Measurements from ENCODE around the gene ZNF275. TPM values are rescaled to one million over a fixed set of nuclear protein-coding genes. Genes with fewer than 3 reads are reported as not detected.
"Not testable (repeated sequence)": the region's sequence is repeated elsewhere in the genome, so short reads cannot be mapped to it uniquely, and the experiment has no call there.

ZNF275 gene, protein sequence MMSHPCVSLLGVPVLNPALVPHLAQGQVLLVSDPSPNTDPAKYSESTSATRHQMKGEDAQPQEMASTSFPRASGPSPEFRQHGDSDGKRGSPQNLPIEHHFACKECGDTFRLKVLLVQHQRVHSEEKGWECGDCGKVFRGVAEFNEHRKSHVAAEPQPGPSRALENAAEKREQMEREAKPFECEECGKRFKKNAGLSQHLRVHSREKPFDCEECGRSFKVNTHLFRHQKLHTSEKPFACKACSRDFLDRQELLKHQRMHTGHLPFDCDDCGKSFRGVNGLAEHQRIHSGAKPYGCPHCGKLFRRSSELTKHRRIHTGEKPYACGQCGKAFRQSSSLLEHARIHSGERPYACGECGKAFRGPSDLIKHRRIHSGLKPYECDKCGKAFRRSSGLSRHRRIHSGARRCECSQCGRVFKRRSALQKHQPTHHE
- total RNA-seq = 10 to 100 TPM; 13.2 to 15.1 TPM

DNA sequence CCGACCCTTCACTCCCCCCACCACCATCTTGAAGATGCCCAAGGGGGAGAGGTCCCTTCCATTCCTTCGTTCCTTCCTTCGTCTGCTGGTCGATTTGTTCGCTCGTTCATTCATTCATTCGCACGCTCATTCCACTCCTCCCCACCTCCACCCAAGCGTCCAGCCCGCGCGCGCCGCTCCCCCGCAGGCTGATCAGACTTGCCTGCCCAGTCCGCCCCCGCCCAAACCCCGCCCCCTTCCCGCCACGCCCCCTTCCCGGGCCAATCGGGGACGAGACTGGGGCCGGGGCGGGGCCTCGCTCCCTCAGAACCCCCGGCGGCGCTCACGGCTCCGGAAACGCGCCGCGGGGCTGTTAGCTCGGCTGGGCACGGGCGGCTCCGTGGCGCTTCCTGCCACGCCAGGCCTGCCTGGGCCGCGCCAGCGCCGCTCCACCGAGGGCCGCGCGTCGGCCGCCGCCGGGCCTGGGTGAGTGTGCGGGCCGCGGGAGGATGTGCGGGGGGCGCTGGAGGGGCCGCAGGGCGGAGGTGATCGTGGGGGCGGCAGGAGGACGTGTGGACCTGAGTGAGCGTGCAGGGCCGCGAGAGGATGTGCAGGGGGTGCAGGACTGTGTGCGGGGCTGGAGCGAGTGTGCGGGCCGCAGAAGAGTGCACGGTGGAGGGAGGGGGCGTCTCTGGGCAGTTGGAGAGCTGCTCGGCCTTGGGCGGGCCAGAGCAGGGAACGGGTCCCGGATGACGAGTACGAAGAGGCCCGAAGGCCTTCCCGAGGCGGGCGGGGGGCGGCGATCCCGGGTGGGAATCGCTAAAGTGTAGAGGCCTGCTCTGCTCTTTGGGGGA is at the start of gene ZNF275:
Gene ZNF275 (plus strand): TSS at position 333 of the 833 bp plus-strand sequence. CDS start 2,527 bp downstream, outside the sequence.
- H3K4me3 Mint-ChIP-seq = peak within 1 kb of the TSS; percentile 92
- peak within 1 kb of the TSS in 1 of 2 donors; percentile 56 for H3K27ac Mint-ChIP-seq
- no peaks in the 10 kb centered on the region for H3K9me3 Mint-ChIP-seq
- peaks cover 18 to 23% of the 10 kb centered on the region in 2 donors for H3K4me1 Mint-ChIP-seq (ENCODE audit: low read depth in 2 of 2)
- peak; percentile 98 to 100 for ATAC-seq
- no peaks in the 10 kb centered on the region for H3K36me3 Mint-ChIP-seq
- H3K27me3 Mint-ChIP-seq = peaks cover 2 to 5% of the 10 kb centered on the region in 2 donors
- DNase-seq (ENCODE audit: low spot score) = peak; percentile 87

DNA sequence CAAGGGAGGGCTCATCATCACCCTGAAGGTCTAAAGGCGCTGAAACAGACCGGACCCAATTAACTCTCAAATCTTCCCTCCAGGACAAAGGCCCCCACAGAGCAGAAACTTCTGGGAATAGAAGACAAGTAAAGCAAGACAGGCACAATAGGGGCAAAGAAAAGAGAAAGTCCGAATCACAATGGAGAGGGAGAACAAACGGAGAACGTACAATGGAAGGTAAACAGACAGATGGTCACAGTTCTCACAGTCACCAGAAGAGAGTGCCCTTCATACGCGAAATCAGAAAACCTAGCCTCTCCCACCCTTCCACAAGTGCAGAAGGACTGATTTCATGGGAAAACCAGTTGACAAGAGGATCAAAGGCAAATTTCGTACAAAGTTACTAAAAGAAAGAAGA is 48.3 kb upstream of the ZNF275 start:
- not testable (repeated sequence) for DNase-seq (ENCODE audit: low spot score); H3K27me3 Mint-ChIP-seq; H3K4me1 Mint-ChIP-seq (ENCODE audit: low read depth in 2 of 2); H3K4me3 Mint-ChIP-seq; H3K36me3 Mint-ChIP-seq; H3K9me3 Mint-ChIP-seq; H3K27ac Mint-ChIP-seq; ATAC-seq

DNA sequence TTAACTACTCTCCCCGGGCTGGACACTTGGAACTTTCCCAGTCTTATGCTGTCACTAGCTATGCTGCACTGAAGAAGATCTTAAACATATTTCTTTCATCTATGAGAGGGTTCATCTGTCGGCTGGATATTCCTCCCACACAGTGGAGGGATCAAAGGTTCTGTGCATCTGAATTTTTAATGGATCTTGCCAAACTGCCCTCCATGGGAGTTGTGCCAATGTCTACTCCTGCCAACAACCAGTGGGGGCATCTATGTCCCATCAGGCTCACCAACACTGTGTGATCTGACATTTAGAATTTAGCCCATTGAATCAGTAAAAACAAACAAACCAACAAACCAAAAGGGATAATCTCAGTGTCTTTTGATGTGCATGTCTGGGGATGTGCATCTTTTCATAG is 45.1 kb upstream of the ZNF275 start:
- H3K27me3 Mint-ChIP-seq; H3K4me1 Mint-ChIP-seq (ENCODE audit: low read depth in 2 of 2); H3K36me3 Mint-ChIP-seq; H3K9me3 Mint-ChIP-seq; ATAC-seq; DNase-seq (ENCODE audit: low spot score); H3K27ac Mint-ChIP-seq; H3K4me3 Mint-ChIP-seq: not testable (repeated sequence)

DNA sequence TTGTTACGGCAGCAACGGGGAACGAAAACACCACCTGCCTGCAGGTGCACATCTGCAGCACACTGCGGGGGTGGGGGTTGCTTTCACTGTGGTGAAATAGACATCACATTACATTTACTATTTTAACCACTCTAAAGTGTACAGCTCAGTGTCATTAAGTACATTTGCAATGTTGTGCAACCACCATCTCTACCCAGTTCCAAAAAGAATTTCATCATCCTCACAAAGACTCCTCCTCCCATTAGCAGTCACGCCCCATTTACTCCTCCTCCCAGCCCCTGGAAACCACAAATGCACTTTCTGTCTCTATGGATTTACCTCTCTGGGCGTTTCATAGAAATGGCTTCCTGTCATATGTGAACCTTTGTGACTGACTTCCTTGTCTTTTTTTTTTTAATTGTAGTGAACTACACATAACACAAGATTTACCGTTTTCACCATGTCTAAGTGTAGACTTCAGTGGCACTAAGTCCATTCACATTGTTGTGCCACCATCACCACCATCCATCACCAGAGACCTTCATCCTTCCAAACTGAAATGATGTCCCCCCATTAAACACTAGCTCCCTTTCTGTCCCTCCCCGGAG is 40.4 kb upstream of the ZNF275 start:
- not testable (repeated sequence) for H3K36me3 Mint-ChIP-seq; H3K4me1 Mint-ChIP-seq (ENCODE audit: low read depth in 2 of 2); H3K4me3 Mint-ChIP-seq; H3K9me3 Mint-ChIP-seq; H3K27ac Mint-ChIP-seq; ATAC-seq
- H3K27me3 Mint-ChIP-seq = peaks cover 11 to 16% of the 10 kb centered on the region in 2 donors
- peak; percentile 29 for DNase-seq (ENCODE audit: low spot score)

DNA sequence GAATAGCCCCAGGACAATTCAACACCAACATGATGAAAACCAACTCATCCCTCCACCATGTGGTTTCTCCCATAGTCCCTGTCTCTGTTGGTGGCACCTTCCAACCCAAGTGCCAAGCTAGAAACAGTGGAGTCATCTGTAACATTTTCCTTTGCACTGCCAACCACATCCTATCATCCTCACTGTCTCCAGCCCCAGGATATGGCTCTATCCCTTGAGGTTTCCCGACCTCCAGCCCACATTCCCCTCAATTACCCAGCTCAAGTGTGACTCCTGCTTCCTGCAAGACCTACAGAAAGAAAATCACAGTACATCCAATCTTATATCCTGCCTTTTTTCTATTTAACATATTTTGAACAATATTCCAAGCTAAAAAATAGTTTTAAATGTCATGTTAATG is 36.6 kb upstream of the ZNF275 start:
- DNase-seq (ENCODE audit: low spot score) (peak; percentile 28), ATAC-seq (no peak)
- Mint-ChIP-seq H3K27ac (no peak overlapping the region), H3K4me1 (ENCODE audit: low read depth in 2 of 2) (no peaks in the 10 kb centered on the region), H3K27me3 (peaks cover 25 to 28% of the 10 kb centered on the region in 2 donors), H3K9me3 (no peaks in the 10 kb centered on the region), H3K4me3 (no peak overlapping the region), H3K36me3 (no peaks in the 10 kb centered on the region)

DNA sequence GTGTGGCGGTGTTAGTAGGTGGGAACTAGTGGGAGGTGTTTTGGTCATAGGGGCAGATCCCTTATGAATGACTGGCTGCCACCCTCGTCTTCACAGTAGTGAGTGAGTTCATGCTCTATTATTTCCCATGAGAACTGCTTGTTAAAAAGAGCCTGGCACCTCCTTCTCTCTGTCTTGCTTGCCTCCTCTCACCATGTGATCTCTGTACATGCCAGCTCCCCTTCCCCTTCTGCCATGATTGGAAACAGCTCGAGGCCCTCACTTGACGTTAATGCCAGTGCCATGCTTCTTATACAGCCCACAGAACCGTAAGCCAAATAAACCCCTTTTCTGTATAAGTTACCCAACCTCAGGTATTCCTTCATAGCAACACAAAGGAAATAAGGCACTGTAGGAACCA is 34.1 kb upstream of the ZNF275 start:
- Mint-ChIP-seq H3K9me3 (no peaks in the 10 kb centered on the region), H3K4me1 (ENCODE audit: low read depth in 2 of 2) (no peaks in the 10 kb centered on the region), H3K27ac (no peak overlapping the region), H3K36me3 (no peaks in the 10 kb centered on the region), H3K27me3 (peaks cover 38 to 40% of the 10 kb centered on the region in 2 donors), H3K4me3 (no peak overlapping the region)
- ATAC-seq = no peak
- peak; percentile 18 for DNase-seq (ENCODE audit: low spot score)

DNA sequence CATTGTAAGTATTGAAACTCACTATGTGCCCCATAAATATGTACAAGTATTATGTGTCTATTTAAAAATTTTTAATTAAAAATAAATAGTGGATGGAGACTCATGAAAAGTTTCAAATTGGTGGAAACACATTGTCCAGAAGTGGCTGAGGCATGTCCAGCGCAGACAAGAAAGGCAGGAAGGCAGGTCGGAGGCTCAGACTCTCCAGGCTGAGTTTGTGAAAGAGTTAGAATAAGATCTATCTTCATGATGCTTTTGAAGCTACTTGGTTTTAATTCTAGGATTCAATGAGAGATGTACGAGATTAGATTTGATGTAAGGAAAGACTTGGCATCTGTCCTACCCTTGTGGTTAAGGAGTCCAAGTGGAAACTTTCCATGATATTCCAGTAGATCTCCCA is 32.2 kb upstream of the ZNF275 start:
- DNase-seq (ENCODE audit: low spot score) (no peak), ATAC-seq (no peak)
- Mint-ChIP-seq H3K9me3 (no peaks in the 10 kb centered on the region), H3K36me3 (no peaks in the 10 kb centered on the region), H3K4me3 (no peak overlapping the region), H3K27me3 (peaks cover 36 to 42% of the 10 kb centered on the region in 2 donors), H3K4me1 (ENCODE audit: low read depth in 2 of 2) (no peaks in the 10 kb centered on the region), H3K27ac (no peak overlapping the region)

DNA sequence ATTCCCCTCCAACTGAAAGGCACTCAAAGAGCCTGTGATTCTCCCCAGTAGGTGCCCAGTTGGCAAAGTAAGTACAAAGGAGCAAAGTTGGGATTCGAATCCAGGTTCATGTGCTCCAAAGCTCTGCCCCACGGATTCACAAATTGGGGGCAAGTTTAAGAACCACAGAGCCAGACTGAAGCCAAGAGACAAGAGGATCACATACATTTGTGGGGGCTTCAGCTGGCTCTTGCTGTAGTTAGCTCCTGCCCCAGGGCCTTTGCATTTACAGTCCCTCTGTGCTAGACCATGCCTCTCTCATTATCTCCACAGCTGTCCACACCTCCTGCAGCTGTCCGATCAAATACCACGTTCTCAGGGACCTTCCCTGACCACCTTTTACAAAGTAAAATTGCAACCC is 31.2 kb upstream of the ZNF275 start:
- ATAC-seq = no peak
- no peaks in the 10 kb centered on the region for H3K4me1 Mint-ChIP-seq (ENCODE audit: low read depth in 2 of 2)
- H3K4me3 Mint-ChIP-seq = no peak overlapping the region
- H3K36me3 Mint-ChIP-seq = no peaks in the 10 kb centered on the region
- H3K27ac Mint-ChIP-seq = no peak overlapping the region
- peak; percentile 13 for DNase-seq (ENCODE audit: low spot score)
- no peaks in the 10 kb centered on the region for H3K9me3 Mint-ChIP-seq
- peaks cover 30 to 39% of the 10 kb centered on the region in 2 donors for H3K27me3 Mint-ChIP-seq

DNA sequence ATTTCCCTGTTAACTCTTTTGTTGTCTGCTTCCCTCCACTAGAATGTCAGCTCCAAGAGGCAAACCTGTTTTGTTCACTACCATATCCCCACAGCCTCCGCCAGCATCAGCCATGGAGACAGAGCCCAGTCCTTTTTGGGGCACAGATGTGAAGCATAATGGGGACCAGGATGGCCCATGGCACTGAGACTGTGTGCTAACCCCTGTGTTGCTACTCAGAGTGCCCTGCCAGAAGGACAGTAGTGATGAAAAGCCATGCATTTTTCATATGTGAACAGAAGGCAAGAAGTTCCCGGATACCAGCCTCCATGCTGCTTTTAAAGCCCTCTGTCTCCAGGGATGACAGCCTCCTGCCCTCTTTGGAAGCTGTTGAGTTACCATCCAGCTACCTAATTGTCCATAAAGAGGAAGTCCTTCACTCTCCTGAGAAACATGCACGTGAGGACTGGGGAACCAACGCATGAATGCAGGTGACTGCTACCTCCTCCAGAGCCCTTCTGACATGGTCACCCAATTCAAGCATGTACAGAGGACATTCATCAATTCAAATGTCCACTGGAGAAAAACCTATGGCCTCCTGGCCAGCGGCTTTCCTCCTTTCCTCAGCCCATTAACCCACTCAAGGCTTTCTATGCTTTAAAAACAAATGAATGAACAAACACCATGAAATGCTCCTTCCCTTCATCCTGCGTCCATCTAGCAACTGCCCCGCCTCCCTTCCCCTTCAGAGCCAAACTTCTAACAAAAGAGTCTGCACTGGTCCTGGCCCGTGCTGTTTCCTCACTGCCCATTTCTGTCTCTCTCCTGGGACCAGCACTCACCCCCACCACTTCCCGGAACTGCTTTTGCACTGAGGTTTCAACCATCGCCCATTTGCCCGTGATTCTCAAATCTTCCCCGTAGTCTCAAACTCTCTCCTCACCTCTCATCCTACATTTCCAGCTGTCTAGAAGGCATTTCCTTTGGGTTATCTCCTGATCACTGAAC is 30.4 kb upstream of the ZNF275 start:
- no peaks in the 10 kb centered on the region for H3K9me3 Mint-ChIP-seq
- no peak overlapping the region for H3K4me3 Mint-ChIP-seq

DNA sequence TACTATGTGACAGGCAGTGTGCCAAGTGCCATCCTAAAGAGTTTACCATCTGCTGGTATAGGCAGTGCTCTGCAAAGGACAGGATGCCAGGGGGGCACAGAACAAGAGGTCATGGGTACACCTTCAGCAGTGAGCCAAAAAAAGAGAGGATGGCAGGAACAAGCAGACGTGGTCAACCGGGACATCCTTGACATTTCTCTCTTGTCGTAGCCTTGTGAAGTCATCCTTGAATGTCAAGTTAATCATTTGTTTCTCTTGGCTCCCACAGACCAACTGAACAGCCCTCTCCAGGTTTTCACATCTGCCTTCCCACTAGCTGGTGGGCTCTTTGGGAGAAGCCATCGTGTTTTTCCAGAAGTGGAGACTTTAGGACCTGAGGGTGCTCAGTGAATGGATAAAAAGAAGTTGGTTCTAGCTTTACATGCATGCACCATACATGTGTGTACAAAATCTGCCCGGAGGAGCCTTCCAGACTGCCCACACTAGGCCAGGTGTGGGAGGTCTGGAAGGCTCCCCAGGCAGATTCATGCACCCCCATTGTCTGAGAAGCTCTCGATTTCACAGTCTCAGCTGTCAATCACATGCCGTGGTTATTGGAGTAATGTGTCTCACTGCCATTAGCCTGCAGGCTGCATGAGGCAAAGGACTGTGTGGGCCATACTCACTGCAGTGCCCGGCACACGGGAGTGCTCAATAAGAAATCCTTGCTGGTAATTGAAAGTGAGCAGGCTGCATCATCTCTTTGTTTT is 28.8 kb upstream of the ZNF275 start:
- Mint-ChIP-seq H3K36me3 (no peaks in the 10 kb centered on the region), H3K4me3 (no peak overlapping the region), H3K27me3 (peaks cover 25 to 34% of the 10 kb centered on the region in 2 donors), H3K9me3 (no peaks in the 10 kb centered on the region), H3K27ac (no peak overlapping the region), H3K4me1 (ENCODE audit: low read depth in 2 of 2) (no peaks in the 10 kb centered on the region)
- no peak for DNase-seq (ENCODE audit: low spot score)
- no peak for ATAC-seq

More for the DNA sequence above, 30.4 kb upstream of the ZNF275 start:
- Mint-ChIP-seq H3K4me1 (ENCODE audit: low read depth in 2 of 2) (no peaks in the 10 kb centered on the region), H3K27me3 (peaks cover 30 to 34% of the 10 kb centered on the region in 2 donors), H3K36me3 (no peaks in the 10 kb centered on the region), H3K27ac (no peak overlapping the region)
- ATAC-seq (no peak), DNase-seq (ENCODE audit: low spot score) (no peak)

DNA sequence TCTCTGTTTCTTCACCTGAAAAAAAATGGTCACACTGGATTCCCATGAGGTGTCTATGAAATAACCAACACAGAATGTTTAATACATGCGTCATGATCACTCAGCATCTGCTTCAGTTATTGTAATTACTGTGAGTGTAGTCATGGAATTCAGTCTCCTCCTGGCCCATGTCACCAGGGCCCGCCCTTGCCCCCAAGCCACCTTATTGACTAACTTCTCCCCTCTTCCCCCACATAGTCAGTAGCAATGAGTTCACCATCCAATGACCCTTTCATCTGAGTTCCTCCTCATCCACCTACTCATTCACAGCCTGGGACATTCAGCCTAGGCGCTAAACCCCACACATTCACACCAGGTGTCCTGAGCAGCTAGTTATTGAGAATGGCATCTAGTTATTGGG is 28.0 kb upstream of the ZNF275 start:
- ATAC-seq = no peak
- H3K4me3 Mint-ChIP-seq = no peak overlapping the region
- peak; percentile 44 for DNase-seq (ENCODE audit: low spot score)
- H3K9me3 Mint-ChIP-seq = no peaks in the 10 kb centered on the region
- H3K27ac Mint-ChIP-seq = no peak overlapping the region
- H3K4me1 Mint-ChIP-seq (ENCODE audit: low read depth in 2 of 2) = no peaks in the 10 kb centered on the region
- no peaks in the 10 kb centered on the region for H3K36me3 Mint-ChIP-seq
- peaks cover 21 to 33% of the 10 kb centered on the region in 2 donors for H3K27me3 Mint-ChIP-seq

DNA sequence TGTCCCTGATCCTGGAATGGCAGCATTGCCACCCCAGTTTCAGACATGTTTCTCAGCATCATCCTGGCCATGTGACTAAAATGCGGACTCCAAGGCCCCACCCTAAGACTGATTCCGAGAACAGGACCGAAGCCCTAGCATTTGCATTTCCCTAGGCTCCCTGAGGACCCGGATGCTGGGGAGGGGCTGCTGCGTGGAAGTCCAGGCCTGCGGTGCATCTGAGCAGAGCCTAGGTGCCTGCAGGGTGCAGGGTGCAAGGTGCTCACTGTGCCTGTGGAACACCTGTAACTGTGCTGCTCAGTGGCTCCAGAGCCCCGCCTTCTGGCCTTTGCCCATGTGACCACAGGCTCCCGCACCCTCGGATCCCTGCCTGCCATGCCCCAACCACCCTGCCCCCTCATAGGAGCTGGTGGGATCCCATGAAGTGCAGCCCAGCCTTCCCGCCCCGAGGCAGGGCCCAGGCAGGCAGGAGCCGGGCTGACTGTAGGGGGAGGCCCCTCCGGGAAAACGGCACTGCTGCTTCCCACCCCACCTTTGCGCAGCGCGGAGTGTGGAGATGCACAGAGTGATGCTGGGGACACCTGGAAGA is 27.3 kb upstream of the ZNF275 start:
- H3K4me1 Mint-ChIP-seq (ENCODE audit: low read depth in 2 of 2) = no peaks in the 10 kb centered on the region
- DNase-seq (ENCODE audit: low spot score) (peak; percentile 15), ATAC-seq (no peak)
- H3K4me3 Mint-ChIP-seq = no peak overlapping the region
- peaks cover 15 to 32% of the 10 kb centered on the region in 2 donors for H3K27me3 Mint-ChIP-seq
- no peaks in the 10 kb centered on the region for H3K36me3 Mint-ChIP-seq
- no peak overlapping the region for H3K27ac Mint-ChIP-seq
- no peaks in the 10 kb centered on the region for H3K9me3 Mint-ChIP-seq

All from natural killer cell treated with Interleukin-12 subunit alpha and Interleukin-12 subunit beta and Interleukin-15 and Interleukin-18, amount 100 ng/mL, for 72 hours (primary cell).